ENCODE measurements around the gene BASP1. TPM values are rescaled to one million over a fixed set of nuclear protein-coding genes. Genes with fewer than 3 reads are reported as not detected.

Gene BASP1
- polyA plus RNA-seq, 3 donors from 2014 or later = 1.6 to 7.2 (median 5.3) TPM

DNA sequence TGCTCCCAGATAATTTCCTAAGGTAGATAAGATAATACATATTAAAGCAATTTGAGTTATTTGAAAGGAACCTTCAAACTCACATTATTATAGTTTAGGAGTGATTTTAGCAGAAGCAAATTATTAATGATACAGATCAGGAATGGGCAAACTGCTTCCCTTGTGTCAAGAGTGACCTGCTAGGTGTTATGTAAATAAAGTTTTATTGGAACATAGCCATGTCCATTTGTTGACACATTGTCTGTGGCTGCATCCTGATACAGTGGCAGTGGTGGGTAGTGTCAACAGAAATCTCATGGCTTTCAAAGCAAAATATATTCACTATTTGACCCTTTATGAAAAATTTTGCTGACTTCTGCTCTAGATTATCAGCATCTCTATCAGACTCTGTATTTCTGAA is 11.4 kb upstream of the BASP1 start:
- no peaks in the 10 kb centered on the region for H3K36me3 Mint-ChIP-seq
- H3K9me3 Mint-ChIP-seq = peaks cover 0 to 12% (median 0%) of the 10 kb centered on the region in 6 donors
- no peak overlapping the region for H3K27ac Mint-ChIP-seq
- H3K27me3 Mint-ChIP-seq (ENCODE audit: low read depth in 3 of 3) = peaks cover 0 to 2% (median 1%) of the 10 kb centered on the region in 3 donors
- no peaks in the 10 kb centered on the region for H3K4me1 Mint-ChIP-seq
- no peak overlapping the region for H3K4me3 Mint-ChIP-seq
- DNase-seq = no peak

DNA sequence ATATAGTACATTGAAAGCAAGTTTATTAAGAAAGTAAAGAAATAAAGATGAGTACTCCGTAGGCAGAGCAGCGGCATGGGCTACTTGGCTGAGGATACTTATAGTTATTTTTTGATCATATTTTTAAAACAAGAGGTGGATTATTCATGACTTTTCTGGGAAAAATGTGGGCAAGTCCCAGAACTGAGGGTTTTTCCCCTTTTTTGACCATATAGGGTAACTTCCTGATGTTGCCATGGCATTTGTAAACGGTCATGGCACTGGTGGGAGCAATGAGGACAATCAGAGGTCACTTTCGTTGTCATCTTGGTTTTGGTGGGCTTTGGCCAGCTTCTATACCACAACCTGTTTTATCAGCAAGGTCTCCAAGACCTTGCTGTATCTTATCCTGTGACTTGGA is 5.2 kb upstream of the BASP1 start:
- no peaks in the 10 kb centered on the region for H3K36me3 Mint-ChIP-seq
- peaks cover 0 to 4% of the 10 kb centered on the region in 2 donors for H3K4me1 Mint-ChIP-seq
- peaks cover 0 to 19% (median 1%) of the 10 kb centered on the region in 6 donors for H3K9me3 Mint-ChIP-seq
- peaks cover 5 to 11% (median 8%) of the 10 kb centered on the region in 3 donors for H3K27me3 Mint-ChIP-seq (ENCODE audit: low read depth in 3 of 3)
- DNase-seq = no peak
- no peak overlapping the region for H3K4me3 Mint-ChIP-seq
- no peak overlapping the region for H3K27ac Mint-ChIP-seq

DNA sequence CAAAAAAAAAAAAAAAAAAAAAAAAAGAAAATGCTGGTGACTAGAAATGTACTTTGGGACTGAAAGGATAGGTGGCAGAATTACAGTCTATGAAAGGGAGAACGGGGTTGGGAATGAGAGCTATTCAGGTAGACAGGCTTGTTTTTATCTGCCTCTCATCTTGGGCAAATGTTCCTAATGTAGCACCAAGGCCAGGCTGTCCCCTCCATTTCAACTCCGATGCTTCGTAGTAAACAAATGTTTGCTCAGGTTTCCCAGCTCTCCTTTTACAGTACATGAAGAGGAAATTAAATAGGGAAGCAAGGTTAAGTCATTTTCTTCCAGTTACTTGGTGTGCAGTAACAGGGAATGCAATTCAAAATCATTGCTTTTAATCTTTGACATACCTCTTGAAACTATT is 4.4 kb upstream of the BASP1 start:
- no peak for DNase-seq
- H3K4me3 Mint-ChIP-seq = no peak overlapping the region
- peaks cover 5 to 11% (median 8%) of the 10 kb centered on the region in 3 donors for H3K27me3 Mint-ChIP-seq (ENCODE audit: low read depth in 3 of 3)
- no peaks in the 10 kb centered on the region for H3K36me3 Mint-ChIP-seq
- peaks cover 0 to 19% (median 1%) of the 10 kb centered on the region in 6 donors for H3K9me3 Mint-ChIP-seq
- H3K4me1 Mint-ChIP-seq = peaks cover 0 to 4% of the 10 kb centered on the region in 2 donors
- no peak overlapping the region for H3K27ac Mint-ChIP-seq

DNA sequence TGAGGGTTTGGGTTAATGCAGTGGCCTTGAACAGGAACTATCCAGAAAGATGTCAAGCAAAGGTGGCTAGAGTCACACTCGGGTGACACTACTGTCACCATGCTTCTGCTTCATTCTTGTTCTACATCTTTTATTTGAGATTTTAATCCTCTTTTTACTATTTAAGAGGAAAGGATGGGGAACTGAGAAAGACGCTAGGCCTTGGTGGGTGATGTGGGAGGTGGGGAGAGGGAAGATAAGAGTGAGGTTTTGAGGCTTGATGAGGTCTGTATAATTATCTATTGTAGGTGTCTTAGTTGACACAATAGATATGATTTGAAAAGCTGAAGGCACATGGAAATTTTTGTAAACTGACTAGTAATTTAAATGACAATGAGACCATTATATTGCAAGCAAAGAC is 3.5 kb upstream of the BASP1 start:
- Mint-ChIP-seq H3K36me3 (no peaks in the 10 kb centered on the region), H3K27me3 (ENCODE audit: low read depth in 3 of 3) (peaks cover 5 to 11% (median 8%) of the 10 kb centered on the region in 3 donors), H3K4me3 (no peak overlapping the region), H3K27ac (no peak overlapping the region), H3K4me1 (peaks cover 3 to 7% of the 10 kb centered on the region in 2 donors), H3K9me3 (peaks cover 0 to 19% (median 1%) of the 10 kb centered on the region in 6 donors)
- no peak for DNase-seq

DNA sequence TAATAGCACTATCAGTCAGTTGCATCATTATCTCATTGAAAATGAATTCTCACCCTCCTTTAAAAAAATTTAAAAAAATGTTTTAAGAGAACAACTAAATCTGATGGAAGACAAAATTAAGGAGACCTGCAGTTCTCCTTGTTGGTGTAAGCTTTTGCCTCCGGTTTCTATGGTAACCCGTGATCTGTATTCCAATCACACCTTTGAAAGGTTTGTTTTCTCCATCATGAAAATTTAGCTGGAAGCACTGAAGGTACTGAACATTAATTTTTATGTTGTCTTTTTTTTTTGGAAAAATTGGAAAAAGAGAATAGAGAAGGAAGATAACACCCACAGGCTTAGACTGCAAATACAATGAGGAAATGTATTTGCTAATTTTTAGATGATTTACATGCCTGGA is 2.5 kb upstream of the BASP1 start:
- Mint-ChIP-seq H3K27ac (no peak overlapping the region), H3K4me3 (peak overlapping the region in 1 of 5 donors; percentile 9), H3K36me3 (no peaks in the 10 kb centered on the region), H3K4me1 (peaks cover 10 to 12% of the 10 kb centered on the region in 2 donors), H3K27me3 (ENCODE audit: low read depth in 3 of 3) (peaks cover 8 to 18% (median 8%) of the 10 kb centered on the region in 3 donors), H3K9me3 (peaks cover 0 to 23% (median 1%) of the 10 kb centered on the region in 6 donors)
- no peak for DNase-seq

DNA sequence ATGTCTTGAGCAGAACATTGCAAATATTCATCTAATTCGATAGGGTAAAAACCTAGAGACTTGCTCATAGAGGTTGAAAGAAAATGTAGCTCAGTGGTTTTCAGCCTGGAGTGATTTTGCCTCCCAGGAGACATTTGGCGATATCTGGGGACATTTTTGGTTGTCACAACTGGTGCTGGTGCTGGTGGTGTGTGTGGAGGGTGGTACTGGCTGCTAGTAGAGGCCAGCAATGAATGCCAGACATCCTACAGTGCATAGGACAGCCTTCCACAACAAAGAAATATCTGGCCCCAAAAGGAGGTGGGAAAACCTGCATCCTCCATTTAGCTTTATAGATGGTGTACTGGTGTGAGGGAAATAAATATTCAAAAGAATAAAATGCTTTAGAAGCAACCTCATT is 2.1 kb upstream of the BASP1 start:
- Mint-ChIP-seq H3K4me3 (peak overlapping the region in 2 of 5 donors; percentile 16 to 38), H3K36me3 (no peaks in the 10 kb centered on the region), H3K27ac (no peak overlapping the region), H3K27me3 (ENCODE audit: low read depth in 3 of 3) (peaks cover 8 to 21% (median 11%) of the 10 kb centered on the region in 3 donors), H3K4me1 (peaks cover 10 to 12% of the 10 kb centered on the region in 2 donors), H3K9me3 (peaks cover 0 to 19% (median 1%) of the 10 kb centered on the region in 6 donors)
- DNase-seq = no peak

DNA sequence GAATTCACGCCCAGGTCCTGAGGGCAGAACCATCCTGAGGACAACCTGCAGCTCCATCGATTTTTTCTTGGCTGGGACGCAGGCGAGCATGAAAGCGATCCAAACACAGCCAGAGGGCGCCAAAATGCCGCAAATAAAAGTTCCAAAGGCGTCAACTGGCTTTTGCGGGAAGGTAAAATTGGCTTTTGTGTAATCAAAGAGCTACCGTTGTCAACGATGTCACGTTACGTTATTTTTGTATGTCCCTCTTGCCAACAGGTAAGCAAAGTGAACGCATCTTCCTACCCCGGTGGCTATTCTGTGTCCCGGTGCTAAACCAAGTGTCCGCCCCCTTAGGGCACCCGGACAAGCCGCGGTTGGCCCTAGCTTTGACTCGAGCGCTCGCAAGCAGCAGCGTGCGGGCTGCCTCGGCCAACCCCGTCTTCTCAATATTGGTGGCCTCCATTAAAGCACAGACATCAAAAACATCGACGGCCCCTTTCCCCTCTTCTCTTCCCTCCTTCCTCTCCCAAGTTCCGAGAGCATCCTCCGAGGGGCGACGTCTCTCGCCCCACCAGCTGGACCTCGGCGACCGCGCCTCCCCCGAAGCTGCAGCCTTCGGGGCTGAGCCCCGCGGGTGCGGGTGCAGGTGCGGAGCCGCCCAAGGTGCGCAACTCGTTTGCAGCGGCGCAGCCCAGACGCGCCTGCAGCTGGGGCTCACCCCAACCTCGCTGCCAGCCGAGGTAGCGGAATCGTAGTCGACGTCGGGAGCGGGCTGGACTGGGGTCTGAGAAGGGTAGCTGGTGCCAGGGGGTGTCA is 1.1 kb upstream of the BASP1 start:
- Mint-ChIP-seq H3K27ac (peak overlapping the region in 1 of 6 donors; percentile 62), H3K4me1 (peaks cover 10 to 12% of the 10 kb centered on the region in 2 donors), H3K4me3 (peak overlapping the region; percentile 50 to 79 (median 65)), H3K9me3 (peaks cover 0 to 18% (median 2%) of the 10 kb centered on the region in 6 donors), H3K36me3 (no peaks in the 10 kb centered on the region), H3K27me3 (ENCODE audit: low read depth in 3 of 3) (peaks cover 8 to 21% (median 19%) of the 10 kb centered on the region in 3 donors)
- DNase-seq = peak; percentile 17 to 20 (median 17)

DNA sequence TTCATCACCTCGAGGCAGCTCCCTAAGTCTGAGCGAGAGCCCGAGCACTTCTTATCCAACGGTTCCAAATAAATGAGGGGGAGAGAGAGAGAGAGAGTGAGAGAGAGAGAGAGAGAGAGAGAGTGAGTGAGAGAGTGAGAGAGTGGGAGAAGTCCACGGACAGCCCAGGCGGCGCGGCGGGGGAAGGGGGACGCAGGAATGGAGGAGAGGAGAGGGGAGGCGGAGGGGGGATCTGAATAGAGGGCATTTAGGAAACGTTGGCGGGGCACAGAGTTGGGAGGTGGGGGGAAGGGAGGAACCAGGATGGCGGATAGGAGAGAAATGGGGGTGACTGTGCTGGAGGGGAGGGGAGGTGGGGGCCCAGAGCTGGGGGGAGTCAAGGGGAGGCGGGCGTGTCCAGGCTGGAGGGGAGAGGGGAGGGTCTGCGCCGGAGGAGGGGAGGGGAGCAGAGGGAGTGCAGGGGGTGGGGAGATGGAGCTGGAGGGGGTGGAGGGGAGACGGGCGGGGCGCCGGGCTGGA is 398 bp upstream of the BASP1 start:
- peaks cover 0 to 18% (median 2%) of the 10 kb centered on the region in 6 donors for H3K9me3 Mint-ChIP-seq
- peaks cover 10 to 12% of the 10 kb centered on the region in 2 donors for H3K4me1 Mint-ChIP-seq
- DNase-seq = no peak
- peak overlapping the region; percentile 52 to 79 (median 65) for H3K4me3 Mint-ChIP-seq
- no peak overlapping the region for H3K27ac Mint-ChIP-seq
- no peaks in the 10 kb centered on the region for H3K36me3 Mint-ChIP-seq
- H3K27me3 Mint-ChIP-seq (ENCODE audit: low read depth in 3 of 3) = peaks cover 8 to 23% (median 21%) of the 10 kb centered on the region in 3 donors

DNA sequence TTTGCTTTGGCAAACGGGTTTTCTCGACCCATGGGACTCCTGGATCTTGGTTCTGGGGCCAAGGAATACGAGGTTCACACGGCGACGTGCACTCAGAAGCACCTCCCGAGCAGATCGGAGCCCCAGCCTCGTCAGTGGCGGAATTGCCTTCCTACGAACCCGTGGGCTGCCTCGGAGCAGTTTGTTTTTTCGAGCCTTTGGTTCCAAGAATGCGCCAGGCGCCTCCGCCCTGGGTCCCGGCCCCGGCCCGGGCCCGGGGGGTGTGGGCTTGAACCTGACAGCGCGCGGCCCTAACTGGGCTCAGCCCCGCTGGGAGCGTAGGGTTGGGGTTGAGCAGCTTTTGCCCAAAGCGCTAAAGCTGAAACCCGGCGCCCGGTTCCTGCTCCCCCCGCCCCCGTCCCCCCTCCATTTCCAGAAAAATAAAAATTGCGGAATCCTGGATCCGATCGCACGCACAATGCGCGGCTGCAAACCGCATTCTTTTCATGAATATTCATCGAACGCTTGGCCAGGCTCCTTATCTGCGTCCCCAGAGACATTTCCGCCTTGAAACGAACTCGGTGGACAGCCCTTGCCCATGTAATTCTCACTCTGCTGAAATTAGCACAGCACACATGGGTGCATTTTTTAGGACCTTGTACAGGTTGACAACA is 1.0 kb downstream of the BASP1 start:
- no peaks in the 10 kb centered on the region for H3K36me3 Mint-ChIP-seq
- H3K9me3 Mint-ChIP-seq = peaks cover 0 to 18% (median 2%) of the 10 kb centered on the region in 6 donors
- peaks cover 10 to 12% of the 10 kb centered on the region in 2 donors for H3K4me1 Mint-ChIP-seq
- no peak overlapping the region for H3K27ac Mint-ChIP-seq
- peak overlapping the region; percentile 61 to 77 (median 70) for H3K4me3 Mint-ChIP-seq
- H3K27me3 Mint-ChIP-seq (ENCODE audit: low read depth in 3 of 3) = peaks cover 6 to 23% (median 21%) of the 10 kb centered on the region in 3 donors
- DNase-seq = no peak

DNA sequence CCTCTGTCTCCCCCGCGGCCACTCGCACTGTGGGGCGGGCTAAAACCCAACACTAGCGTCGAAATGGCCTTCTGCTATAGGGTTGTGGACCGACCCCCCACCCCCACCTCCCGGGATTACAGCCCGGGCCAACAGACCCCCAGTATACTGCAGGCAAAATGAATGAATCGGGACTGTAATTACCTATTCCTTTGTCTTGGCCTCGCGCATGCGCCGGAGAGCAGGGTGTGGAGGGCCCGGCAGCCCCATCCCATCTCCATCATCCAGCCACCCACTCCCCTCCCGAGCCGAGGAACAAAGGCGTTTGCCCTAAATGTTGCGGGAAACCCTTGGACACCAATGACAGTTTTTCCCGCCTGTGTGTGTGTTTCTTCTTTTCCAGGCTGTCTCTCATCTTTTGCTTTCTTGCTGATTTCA is 1.6 kb downstream of the BASP1 start:
- no peak for DNase-seq
- peaks cover 10 to 12% of the 10 kb centered on the region in 2 donors for H3K4me1 Mint-ChIP-seq
- no peaks in the 10 kb centered on the region for H3K36me3 Mint-ChIP-seq
- H3K9me3 Mint-ChIP-seq = peaks cover 0 to 18% (median 2%) of the 10 kb centered on the region in 6 donors
- H3K27ac Mint-ChIP-seq = no peak overlapping the region
- H3K4me3 Mint-ChIP-seq = peak overlapping the region; percentile 48 to 75 (median 70)
- peaks cover 6 to 23% (median 21%) of the 10 kb centered on the region in 3 donors for H3K27me3 Mint-ChIP-seq (ENCODE audit: low read depth in 3 of 3)

DNA sequence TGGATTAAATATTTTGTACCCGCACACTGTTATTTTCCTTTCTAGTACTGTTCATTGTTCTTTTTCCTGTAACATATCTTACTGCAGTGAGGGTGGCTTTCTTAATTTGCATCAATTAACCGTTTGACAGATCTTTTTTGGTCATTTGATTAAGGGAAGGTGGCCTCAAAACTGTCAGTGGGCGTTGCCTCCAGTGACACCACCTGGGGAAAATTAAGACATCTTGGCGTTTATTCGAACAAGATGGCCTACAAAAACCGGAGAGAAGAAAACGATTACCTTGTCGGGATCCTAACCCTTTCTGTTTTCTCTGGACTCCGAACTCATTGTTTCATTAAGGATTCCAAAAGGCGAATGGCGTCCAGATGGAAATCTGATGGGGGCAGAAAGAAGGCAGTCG is 2.0 kb downstream of the BASP1 start:
- no peak for DNase-seq
- Mint-ChIP-seq H3K27ac (no peak overlapping the region), H3K9me3 (peaks cover 0 to 18% (median 2%) of the 10 kb centered on the region in 6 donors), H3K27me3 (ENCODE audit: low read depth in 3 of 3) (peaks cover 6 to 23% (median 21%) of the 10 kb centered on the region in 3 donors), H3K4me3 (peak overlapping the region; percentile 48 to 75 (median 70)), H3K4me1 (peaks cover 10 to 12% of the 10 kb centered on the region in 2 donors), H3K36me3 (no peaks in the 10 kb centered on the region)

DNA sequence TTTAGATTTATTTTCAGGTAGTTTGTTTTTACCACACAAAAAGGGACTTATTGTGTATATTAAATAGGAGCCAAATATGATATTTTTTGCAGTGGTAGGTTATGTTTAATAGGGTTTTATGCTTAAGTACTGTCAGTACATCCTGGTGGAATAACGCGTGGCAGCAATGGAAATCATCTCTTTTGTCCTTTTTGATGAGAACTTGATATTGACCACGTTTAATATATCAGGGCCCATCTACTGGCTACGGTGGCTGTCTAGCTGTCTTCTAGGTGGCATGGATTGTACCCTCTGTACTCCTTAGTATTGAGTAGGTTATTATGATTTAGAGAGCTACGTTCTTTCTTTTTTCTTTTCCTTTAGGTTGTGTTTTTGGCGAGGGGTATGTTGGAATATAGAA is 2.6 kb downstream of the BASP1 start:
- Mint-ChIP-seq H3K9me3 (peaks cover 0 to 16% (median 2%) of the 10 kb centered on the region in 6 donors), H3K27ac (no peak overlapping the region), H3K4me1 (peaks cover 10 to 12% of the 10 kb centered on the region in 2 donors), H3K4me3 (peak overlapping the region in 2 of 5 donors; percentile 5 to 74), H3K36me3 (no peaks in the 10 kb centered on the region), H3K27me3 (ENCODE audit: low read depth in 3 of 3) (peaks cover 6 to 23% (median 21%) of the 10 kb centered on the region in 3 donors)
- DNase-seq = no peak

DNA sequence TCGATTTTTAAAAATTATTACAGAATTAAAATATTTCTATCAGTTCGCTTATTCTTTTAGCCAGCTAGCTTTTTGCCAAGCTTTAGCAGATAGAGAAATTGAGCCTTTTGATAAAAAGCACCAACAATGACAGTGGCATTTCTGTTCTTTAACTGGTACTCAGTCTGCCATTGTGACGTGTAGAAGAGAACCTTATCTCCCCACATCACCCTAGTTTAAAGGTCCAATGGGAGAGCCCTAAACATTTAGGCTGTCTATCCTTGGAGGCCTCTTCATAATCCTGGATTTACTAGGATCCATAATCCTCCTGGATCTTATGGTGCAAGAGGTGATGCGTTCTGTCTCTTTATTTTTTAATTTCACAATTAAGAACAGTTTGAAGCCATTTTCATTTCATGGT is 3.0 kb downstream of the BASP1 start:
- Mint-ChIP-seq H3K36me3 (no peaks in the 10 kb centered on the region), H3K4me3 (no peak overlapping the region), H3K9me3 (peaks cover 0 to 15% (median 2%) of the 10 kb centered on the region in 6 donors), H3K27me3 (ENCODE audit: low read depth in 3 of 3) (peaks cover 6 to 23% (median 21%) of the 10 kb centered on the region in 3 donors), H3K4me1 (peaks cover 10 to 12% of the 10 kb centered on the region in 2 donors), H3K27ac (no peak overlapping the region)
- no peak for DNase-seq
